Colonic mucosa (tissue), 4 donors: Measurements from ENCODE around the gene TNFAIP3. TPM values are rescaled to one million over a fixed set of nuclear protein-coding genes. Genes with fewer than 3 reads are reported as not detected.

Experiments used
- DNase-seq: peaks from one replicate; pipeline ENCODE4 v3.0.0-alpha.2; 2020
- H3K27ac ChIP-seq: fragments of 200-600 bp; one replicate; pipeline ENCODE4 v1.8.0; 2021
- H3K27me3 ChIP-seq: fragments of 200-600 bp; one replicate; pipeline ENCODE4 v1.8.0; 2021
- H3K36me3 ChIP-seq: fragments of 200-600 bp; one replicate; pipeline ENCODE4 v1.8.0; 2021
- H3K4me1 ChIP-seq: fragments of 200-600 bp; one replicate; pipeline ENCODE4 v1.8.0; 2021; ENCODE audit warnings: mild to moderate bottlenecking
- H3K4me3 ChIP-seq: fragments of 200-600 bp; one replicate; pipeline ENCODE4 v1.8.0; 2021
- H3K9ac ChIP-seq, 2 donors: one replicate each; pipeline ENCODE4 v1.7.0; 2013; ENCODE audit warnings: control low read depth in 2 of 2, low read depth in 2 of 2, low read length in 2 of 2
- H3K9me3 ChIP-seq: fragments of 200-600 bp; one replicate; pipeline ENCODE4 v1.8.0; 2021
- CTCF ChIP-seq: fragments of 200-600 bp; IDR thresholded peaks from one replicate; pipeline ENCODE4 v1.8.0; 2022; ENCODE audit warnings: antibody characterized with exemption, mild to moderate bottlenecking
- intact Hi-C: fragments of 100-400 bp; cut with DNase I; formaldehyde crosslinking; loops from one replicate; pipeline ENCODE4 v1.14.1; 2022
- total RNA-seq, 2 donors: library from RNA; stranded (reverse); fragmentation: NEBNext Ultra II Directional in 1 of 2; extraction: Animal tissue kit (Norgen Biotek cat#: 25700) in 1 of 2; gene quantifications; one replicate each; pipeline ENCODE4 v1.2.1, GENCODE V29; 2021
- donor health status: healthy.
- donor health status: DM: no; HTN: no; CAD: no.
- donor health status: DM: no; HTN: no; CAD: no.

The TNFAIP3 gene
- total RNA-seq, 2 donors from 2014 or later: 18.1 to 46.3 TPM

- no peak for DNase-seq
- Histone ChIP-seq H3K9me3 (no peaks in the 10 kb centered on the region), H3K27me3 (no peaks in the 10 kb centered on the region), H3K36me3 (no peaks in the 10 kb centered on the region), H3K4me3 (no peak overlapping the region), H3K9ac (no peak overlapping the region), H3K4me1 (no peaks in the 10 kb centered on the region), H3K27ac (no peak overlapping the region)
- intact Hi-C loops: no loop called here
- TF ChIP-seq CTCF: no peak
Observed at GRCh38 chr6:137912813-137913212, 45.8 kb downstream of the TNFAIP3 start.

GRCh38 chr6:137913434-137913833 lies 46.4 kb downstream of the TNFAIP3 start:
- H3K4me1 ChIP-seq: no peaks in the 10 kb centered on the region
- H3K4me3 ChIP-seq: no peak overlapping the region
- TF ChIP-seq CTCF: no peak
- no peaks in the 10 kb centered on the region for H3K27me3 ChIP-seq
- DNase-seq: no peak
- H3K36me3 ChIP-seq: no peaks in the 10 kb centered on the region
- H3K9ac ChIP-seq: no peak overlapping the region
- intact Hi-C loops: no loop called here
- no peak overlapping the region for H3K27ac ChIP-seq
- no peaks in the 10 kb centered on the region for H3K9me3 ChIP-seq

GRCh38 chr6:137913996-137914529 lies 47.0 kb downstream of the TNFAIP3 start:
- Histone ChIP-seq H3K9ac (no peak overlapping the region), H3K4me1 (no peaks in the 10 kb centered on the region), H3K27ac (no peak overlapping the region), H3K4me3 (no peak overlapping the region), H3K27me3 (no peaks in the 10 kb centered on the region), H3K36me3 (no peaks in the 10 kb centered on the region), H3K9me3 (no peaks in the 10 kb centered on the region)
- DNase-seq: no peak
- TF ChIP-seq CTCF: no peak
- intact Hi-C loops: no loop called here

GRCh38 chr6:137914530-137915193 lies 47.6 kb downstream of the TNFAIP3 start:
- H3K27me3 ChIP-seq: no peaks in the 10 kb centered on the region
- H3K9ac ChIP-seq: no peak overlapping the region
- no peak overlapping the region for H3K4me3 ChIP-seq
- intact Hi-C loops: no loop called here
- TF ChIP-seq CTCF: no peak
- H3K9me3 ChIP-seq: no peaks in the 10 kb centered on the region
- no peak overlapping the region for H3K27ac ChIP-seq
- H3K36me3 ChIP-seq: no peaks in the 10 kb centered on the region
- no peaks in the 10 kb centered on the region for H3K4me1 ChIP-seq
- DNase-seq: no peak

- Histone ChIP-seq H3K27me3 (no peaks in the 10 kb centered on the region), H3K4me1 (no peaks in the 10 kb centered on the region), H3K4me3 (no peak overlapping the region), H3K9me3 (no peaks in the 10 kb centered on the region), H3K27ac (no peak overlapping the region), H3K9ac (no peak overlapping the region), H3K36me3 (no peaks in the 10 kb centered on the region)
- no peak for TF ChIP-seq CTCF
- intact Hi-C loops: no loop called here
- no peak for DNase-seq
Observed at GRCh38 chr6:137915790-137916189, 48.7 kb downstream of the TNFAIP3 start.
